Right lobe of liver (tissue), 4 donors: ENCODE measurements around the gene GNAQ.

Experiments
- POLR2A ChIP-seq: fragments of 450-650 bp; IDR thresholded peaks from one replicate; pipeline ENCODE4 v1.6.1; 2017; ENCODE audit warnings: antibody characterized with exemption, mild to moderate bottlenecking
- TF ChIP-seq, protein P1 (sequence below), 4 donors: fragments of 200-600 bp in 3 of 4; fragments of 450-650 bp in 1 of 4; IDR thresholded peaks; one replicate each; pipeline versions ENCODE4 v1.5.1 to v1.8.0; 2016 to 2022; ENCODE audit warnings: antibody characterized with exemption in 4 of 4, mild to moderate bottlenecking in 2 of 4
- donor health status: DM: no; HTN: no; CAD: no.
- donor health status: DM: no; HTN: no; CAD: no.
- donor health status: DM: no; HTN: yes; CAD: no.

DNA sequence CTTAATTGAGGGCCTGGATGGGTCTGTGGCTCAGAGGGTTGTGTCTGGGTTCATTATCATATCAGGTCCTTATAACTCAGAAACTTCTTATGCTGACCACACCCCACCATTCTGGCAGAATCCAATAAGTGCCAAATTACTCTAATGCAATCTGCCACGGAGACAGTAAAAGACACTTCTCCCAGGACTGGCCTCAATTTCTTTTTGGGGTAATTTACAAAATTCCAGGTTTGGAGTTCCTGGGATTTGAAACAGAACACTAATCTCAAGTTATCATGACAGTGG is 187.8 kb downstream of the GNAQ start:
- TF ChIP-seq, protein P1, sequence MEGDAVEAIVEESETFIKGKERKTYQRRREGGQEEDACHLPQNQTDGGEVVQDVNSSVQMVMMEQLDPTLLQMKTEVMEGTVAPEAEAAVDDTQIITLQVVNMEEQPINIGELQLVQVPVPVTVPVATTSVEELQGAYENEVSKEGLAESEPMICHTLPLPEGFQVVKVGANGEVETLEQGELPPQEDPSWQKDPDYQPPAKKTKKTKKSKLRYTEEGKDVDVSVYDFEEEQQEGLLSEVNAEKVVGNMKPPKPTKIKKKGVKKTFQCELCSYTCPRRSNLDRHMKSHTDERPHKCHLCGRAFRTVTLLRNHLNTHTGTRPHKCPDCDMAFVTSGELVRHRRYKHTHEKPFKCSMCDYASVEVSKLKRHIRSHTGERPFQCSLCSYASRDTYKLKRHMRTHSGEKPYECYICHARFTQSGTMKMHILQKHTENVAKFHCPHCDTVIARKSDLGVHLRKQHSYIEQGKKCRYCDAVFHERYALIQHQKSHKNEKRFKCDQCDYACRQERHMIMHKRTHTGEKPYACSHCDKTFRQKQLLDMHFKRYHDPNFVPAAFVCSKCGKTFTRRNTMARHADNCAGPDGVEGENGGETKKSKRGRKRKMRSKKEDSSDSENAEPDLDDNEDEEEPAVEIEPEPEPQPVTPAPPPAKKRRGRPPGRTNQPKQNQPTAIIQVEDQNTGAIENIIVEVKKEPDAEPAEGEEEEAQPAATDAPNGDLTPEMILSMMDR (IDR thresholded peaks at IDR 0.05) = no peak
- TF ChIP-seq POLR2A = no peak
